ENCODE results near the gene KCTD4.

The KCTD4 gene

DNA sequence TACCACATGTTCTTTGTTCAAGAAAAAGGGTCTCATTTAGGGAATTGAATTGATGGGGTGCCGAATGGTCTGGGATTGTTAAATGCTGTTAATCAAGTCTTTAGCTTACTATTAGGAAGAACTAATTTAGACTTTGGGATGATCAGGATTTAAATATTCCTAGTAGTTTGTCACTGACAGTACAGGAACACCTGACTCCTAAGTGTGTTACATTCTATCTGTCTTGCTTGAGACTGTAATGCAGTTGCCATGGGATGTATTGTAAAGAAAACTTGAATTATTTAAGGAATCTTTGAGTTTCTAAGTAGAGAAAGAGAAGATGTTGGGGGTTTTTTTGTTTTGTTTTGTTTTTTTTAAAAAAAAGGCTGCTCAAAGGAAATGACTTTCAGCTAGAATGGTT, 17.8 kb upstream of the KCTD4 start:
- Histone ChIP-seq H3K4me3 (no peak overlapping the region), H3K27ac (no peak overlapping the region)
- no peak for DNase-seq (ENCODE audit: low spot score)
- TF ChIP-seq, protein P1, sequence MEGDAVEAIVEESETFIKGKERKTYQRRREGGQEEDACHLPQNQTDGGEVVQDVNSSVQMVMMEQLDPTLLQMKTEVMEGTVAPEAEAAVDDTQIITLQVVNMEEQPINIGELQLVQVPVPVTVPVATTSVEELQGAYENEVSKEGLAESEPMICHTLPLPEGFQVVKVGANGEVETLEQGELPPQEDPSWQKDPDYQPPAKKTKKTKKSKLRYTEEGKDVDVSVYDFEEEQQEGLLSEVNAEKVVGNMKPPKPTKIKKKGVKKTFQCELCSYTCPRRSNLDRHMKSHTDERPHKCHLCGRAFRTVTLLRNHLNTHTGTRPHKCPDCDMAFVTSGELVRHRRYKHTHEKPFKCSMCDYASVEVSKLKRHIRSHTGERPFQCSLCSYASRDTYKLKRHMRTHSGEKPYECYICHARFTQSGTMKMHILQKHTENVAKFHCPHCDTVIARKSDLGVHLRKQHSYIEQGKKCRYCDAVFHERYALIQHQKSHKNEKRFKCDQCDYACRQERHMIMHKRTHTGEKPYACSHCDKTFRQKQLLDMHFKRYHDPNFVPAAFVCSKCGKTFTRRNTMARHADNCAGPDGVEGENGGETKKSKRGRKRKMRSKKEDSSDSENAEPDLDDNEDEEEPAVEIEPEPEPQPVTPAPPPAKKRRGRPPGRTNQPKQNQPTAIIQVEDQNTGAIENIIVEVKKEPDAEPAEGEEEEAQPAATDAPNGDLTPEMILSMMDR (IDR thresholded peaks at IDR 0.05), result no peak

DNA sequence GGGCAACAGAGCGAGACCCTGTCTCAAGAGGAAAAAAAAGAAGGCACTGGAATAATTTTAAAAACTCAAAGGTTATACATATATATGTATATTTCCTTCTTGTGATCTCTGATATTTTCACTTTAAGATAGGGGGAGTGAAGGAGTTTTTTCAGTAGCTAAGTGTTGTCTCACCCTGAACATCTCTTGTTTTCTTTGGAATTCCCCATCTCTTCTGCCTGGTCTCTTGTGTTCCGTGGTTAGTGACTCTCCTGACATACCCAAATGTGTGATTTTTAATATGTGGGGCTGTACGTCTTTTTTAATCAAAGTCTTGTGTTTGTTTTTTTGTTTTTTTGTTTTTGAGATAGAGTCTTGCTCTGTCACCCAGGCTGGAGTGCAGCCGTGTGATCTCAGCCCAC, 15.3 kb upstream of the KCTD4 start:
- TF ChIP-seq, protein P1 (IDR thresholded peaks at IDR 0.05), result no peak
- H3K4me3 ChIP-seq, result no peak overlapping the region
- no peak overlapping the region for H3K27ac ChIP-seq
- no peak for DNase-seq (ENCODE audit: low spot score)

DNA sequence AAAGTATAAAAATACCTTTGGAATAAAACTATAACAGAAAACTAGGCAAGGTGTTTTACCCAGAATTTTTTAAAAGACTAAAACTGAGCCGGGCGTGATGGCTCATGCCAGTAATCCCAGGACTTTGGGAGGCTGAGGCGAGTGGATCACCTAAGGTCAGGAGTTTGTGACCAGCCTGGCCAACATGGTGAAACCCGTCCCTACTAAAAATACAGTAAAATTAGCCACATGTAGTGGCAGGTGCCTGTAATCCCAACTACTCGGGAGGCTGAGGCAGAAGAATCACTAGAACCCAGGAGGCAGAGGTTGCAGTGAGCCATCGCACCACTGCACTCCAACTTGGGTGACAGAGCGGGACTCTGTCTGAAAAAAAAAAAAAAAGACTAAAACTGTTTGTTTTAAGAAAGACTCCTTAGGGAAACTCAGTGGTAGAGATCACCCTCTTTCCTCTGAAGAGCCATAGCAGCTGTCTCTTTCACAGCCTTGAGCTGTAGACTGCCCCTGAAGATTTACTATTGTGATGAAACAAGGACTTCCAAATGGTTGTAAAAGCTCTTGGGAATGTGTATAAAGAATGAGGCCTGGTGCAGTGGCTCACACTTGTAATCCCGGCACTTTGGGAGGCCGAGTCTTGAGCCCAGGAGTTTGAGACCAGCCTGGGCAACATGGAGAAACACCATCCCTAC, 14.7 kb upstream of the KCTD4 start:
- TF ChIP-seq, protein P1 (IDR thresholded peaks at IDR 0.05), result no peak
- Histone ChIP-seq H3K4me3 (no peak overlapping the region), H3K27ac (no peak overlapping the region)
- DNase-seq (ENCODE audit: low spot score), result no peak

DNA sequence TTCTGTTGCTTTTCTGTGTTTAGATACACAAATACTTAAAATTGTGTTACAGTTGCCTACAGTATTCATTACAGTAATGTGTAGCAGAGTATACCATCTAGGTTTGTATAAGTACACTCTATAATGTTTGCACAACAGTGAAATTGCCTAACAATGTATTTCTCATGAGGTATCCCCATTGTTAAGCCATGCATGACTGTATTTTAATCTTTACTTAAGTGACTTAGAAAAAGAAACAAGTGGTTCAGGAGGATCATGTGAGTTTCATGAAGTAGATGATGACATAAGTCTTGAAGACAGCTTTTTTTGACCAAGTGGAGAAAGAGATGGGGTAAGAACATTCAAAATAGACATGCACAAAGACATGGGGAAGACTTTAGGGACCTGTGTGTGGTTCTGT, 8.4 kb upstream of the KCTD4 start:
- Histone ChIP-seq H3K27ac (no peak overlapping the region), H3K4me3 (no peak overlapping the region)
- TF ChIP-seq, protein P1 (IDR thresholded peaks at IDR 0.05), result no peak
- no peak for DNase-seq (ENCODE audit: low spot score)

DNA sequence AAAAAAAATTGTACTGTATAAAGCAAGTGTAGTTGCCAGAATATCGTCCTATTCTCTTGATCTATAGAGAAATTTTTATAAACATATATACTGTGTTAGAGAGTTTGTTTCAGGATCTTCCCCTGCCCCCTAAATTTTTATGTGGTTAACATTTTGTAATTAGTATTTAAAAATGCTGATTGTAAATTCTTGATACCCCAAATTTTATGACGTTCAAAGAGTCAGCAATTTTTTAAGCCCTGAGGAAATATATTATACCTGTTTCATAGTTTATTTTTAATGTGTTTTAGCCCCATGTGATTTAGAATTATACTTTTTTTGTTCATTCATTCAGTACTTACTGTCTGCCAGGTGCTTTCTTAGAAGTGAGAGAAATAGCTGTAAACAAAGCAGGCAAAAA, 7.3 kb upstream of the KCTD4 start:
- Histone ChIP-seq H3K4me3 (no peak overlapping the region), H3K27ac (no peak overlapping the region)
- TF ChIP-seq, protein P1 (IDR thresholded peaks at IDR 0.05), result no peak
- DNase-seq (ENCODE audit: low spot score), result no peak

DNA sequence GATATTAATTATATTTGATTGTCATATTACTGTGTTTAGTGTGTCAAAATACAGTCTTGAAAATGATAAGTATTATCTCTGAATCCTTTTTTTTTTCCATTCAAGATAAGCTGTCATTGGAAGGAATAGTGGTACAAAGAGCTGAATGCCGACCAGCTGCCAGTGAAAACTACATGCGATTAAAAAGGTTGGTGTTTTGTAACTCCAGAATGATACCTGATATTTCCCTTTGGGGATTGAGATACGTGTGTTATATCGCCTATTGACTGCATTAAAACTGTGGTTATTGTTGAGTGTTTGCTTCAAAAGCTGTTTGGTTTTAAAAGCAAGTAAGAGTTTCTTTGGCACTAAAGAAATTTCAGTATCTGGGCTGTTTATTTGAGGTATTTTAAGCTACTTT, 6.5 kb upstream of the KCTD4 start:
- TF ChIP-seq, protein P1 (IDR thresholded peaks at IDR 0.05), result no peak
- peak overlapping the region; percentile 20 for H3K4me3 ChIP-seq
- no peak for DNase-seq (ENCODE audit: low spot score)
- H3K27ac ChIP-seq, result peak overlapping the region; percentile 67 to 83

DNA sequence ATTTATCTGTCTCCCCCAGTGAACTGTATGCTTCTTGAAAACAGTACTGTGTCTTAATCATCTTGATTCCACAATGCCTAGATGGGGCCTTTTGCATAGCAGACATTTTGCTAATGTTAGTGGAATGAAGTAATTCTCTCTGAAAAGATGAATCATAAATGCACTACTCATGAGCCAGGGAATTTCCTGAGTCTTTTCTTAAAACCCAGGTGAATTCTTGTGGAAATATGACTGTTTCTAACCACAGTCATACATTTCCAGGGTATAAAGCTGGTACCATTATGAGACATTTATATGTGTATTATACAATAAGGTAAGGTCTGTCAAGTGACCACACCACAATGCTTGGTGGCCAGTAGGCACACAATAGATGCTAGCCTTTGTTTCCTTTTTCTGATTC, 5.5 kb upstream of the KCTD4 start:
- TF ChIP-seq, protein P1 (IDR thresholded peaks at IDR 0.05), result no peak
- no peak for DNase-seq (ENCODE audit: low spot score)
- H3K27ac ChIP-seq, result peak overlapping the region; percentile 67 to 83
- H3K4me3 ChIP-seq, result peak overlapping the region; percentile 20
